WERI-Rb-1 (cell line): ENCODE results near the gene SMAD4.
"Not testable (repeated sequence)": the region's sequence is repeated elsewhere in the genome, so short reads cannot be mapped to it uniquely, and the experiment has no call there.

Source experiments
- DNase-seq: peaks from one replicate; pipeline ENCODE4 v3.0.0-alpha.2; 2020
- H3K27ac ChIP-seq: fragments of 250-450 bp; sonication (Bioruptor Pico); 2 replicates; pipeline ENCODE4 v1.5.1; 2020; ENCODE audit warnings: mild to moderate bottlenecking, moderate library complexity
- H3K27me3 ChIP-seq: fragments of 250-450 bp; sonication (Bioruptor Pico); 2 replicates; pipeline ENCODE4 v1.5.1; 2021; ENCODE audit warnings: mild to moderate bottlenecking, low read depth, moderate library complexity; ENCODE audit not compliant: insufficient read depth, severe bottlenecking
- H3K36me3 ChIP-seq: fragments of 250-450 bp; sonication (Bioruptor Pico); 2 replicates; pipeline ENCODE4 v1.5.1; 2020; ENCODE audit warnings: mild to moderate bottlenecking, moderate library complexity
- H3K4me3 ChIP-seq: 2 replicates; pipeline ENCODE4 v1.5.1; 2011; ENCODE audit warnings: low read depth, mild to moderate bottlenecking, control low read depth, low read length
- H3K9me3 ChIP-seq: fragments of 250-450 bp; sonication (Bioruptor Pico); 2 replicates; pipeline ENCODE4 v1.5.1; 2021; ENCODE audit warnings: mild to moderate bottlenecking, moderate library complexity; ENCODE audit not compliant: severe bottlenecking
- CTCF ChIP-seq: IDR thresholded peaks from 2 replicates; pipeline ENCODE4 v1.5.1; 2011; ENCODE audit warnings: low read depth, mild to moderate bottlenecking, control low read depth, inconsistent platforms, low read length

Gene SMAD4

DNA sequence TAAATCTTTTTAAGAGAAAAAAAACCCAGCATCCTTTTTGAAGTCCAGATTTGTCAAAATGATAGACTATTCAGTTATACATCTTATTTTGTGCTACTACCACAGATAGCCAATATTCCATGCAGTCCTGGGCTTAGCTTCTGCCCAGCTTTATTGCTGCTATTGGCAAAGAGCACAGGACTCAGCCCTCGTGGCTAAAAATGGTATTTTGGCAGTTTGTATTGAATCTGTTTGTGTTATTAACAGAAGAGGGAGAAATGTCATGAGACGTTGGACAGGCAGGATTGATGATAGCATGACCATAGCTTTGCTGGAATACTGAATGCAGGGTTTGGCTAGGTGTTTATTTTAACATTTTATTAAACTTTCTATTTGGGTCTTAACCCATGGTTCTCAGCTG lies 42.8 kb upstream of the SMAD4 start:
- Histone ChIP-seq H3K27me3 (no peaks in the 10 kb centered on the region), H3K4me3 (no peak overlapping the region), H3K9me3 (no peaks in the 10 kb centered on the region), H3K27ac (no peak overlapping the region), H3K36me3 (no peaks in the 10 kb centered on the region; the same call in 1 of the 2 replicates)
- no peak for DNase-seq
- no peak for TF ChIP-seq CTCF

DNA sequence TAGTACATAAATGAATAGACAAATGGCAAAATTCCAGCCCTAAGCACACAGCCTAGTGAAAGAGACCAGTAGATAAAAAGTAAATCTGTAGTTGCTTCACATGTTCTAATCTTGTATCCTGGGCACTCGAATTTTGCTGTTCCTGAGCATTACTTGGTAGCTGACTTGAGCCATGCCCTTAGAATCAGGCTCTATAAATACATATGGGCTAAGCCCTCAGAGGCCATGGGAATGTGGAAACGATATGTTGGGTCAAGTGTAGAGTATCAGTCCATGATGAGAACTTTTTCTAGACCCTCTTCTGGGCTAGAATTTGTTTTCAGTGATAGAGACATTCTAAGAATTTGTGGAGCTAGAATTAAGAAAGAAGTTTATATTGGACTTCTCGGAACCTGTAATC lies 40.3 kb upstream of the SMAD4 start:
- Histone ChIP-seq H3K27ac (no peak overlapping the region), H3K36me3 (no peaks in the 10 kb centered on the region), H3K4me3 (no peak overlapping the region), H3K27me3 (no peaks in the 10 kb centered on the region), H3K9me3 (no peaks in the 10 kb centered on the region)
- no peak for DNase-seq
- no peak for TF ChIP-seq CTCF

GRCh38 chr18:50992351-50992762 lies 37.7 kb upstream of the SMAD4 start:
- H3K9me3 ChIP-seq = no peaks in the 10 kb centered on the region
- H3K36me3 ChIP-seq = no peaks in the 10 kb centered on the region
- DNase-seq = no peak
- no peak for TF ChIP-seq CTCF
- H3K27me3 ChIP-seq = no peaks in the 10 kb centered on the region
- no peak overlapping the region for H3K4me3 ChIP-seq
- H3K27ac ChIP-seq = no peak overlapping the region

DNA sequence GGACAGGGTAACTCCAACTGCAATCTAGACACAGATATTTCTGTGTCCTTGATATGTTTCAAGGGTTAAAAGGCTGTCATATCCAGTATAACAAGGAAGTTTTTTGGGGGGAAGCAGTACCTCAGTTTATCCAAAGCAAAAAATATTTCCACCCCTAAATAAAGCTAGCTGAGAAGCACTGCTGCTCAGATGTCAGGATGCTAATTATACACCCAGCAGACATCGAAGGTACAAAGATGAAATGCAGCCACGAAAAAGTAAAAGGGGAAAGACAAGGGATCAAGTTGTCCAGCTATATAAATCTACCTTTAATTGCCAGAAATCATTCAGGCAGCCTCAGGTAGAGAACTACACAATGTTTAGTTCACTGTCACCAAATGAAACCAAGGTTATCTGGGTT lies 36.0 kb upstream of the SMAD4 start:
- Histone ChIP-seq H3K27ac (no peak overlapping the region), H3K4me3 (no peak overlapping the region), H3K36me3 (no peaks in the 10 kb centered on the region), H3K27me3 (no peaks in the 10 kb centered on the region), H3K9me3 (no peaks in the 10 kb centered on the region)
- no peak for DNase-seq
- TF ChIP-seq CTCF = no peak

GRCh38 chr18:51003174-51003573 lies 26.8 kb upstream of the SMAD4 start:
- DNase-seq, H3K27ac ChIP-seq, H3K27me3 ChIP-seq, H3K9me3 ChIP-seq, H3K36me3 ChIP-seq, H3K4me3 ChIP-seq: not testable (repeated sequence)

DNA sequence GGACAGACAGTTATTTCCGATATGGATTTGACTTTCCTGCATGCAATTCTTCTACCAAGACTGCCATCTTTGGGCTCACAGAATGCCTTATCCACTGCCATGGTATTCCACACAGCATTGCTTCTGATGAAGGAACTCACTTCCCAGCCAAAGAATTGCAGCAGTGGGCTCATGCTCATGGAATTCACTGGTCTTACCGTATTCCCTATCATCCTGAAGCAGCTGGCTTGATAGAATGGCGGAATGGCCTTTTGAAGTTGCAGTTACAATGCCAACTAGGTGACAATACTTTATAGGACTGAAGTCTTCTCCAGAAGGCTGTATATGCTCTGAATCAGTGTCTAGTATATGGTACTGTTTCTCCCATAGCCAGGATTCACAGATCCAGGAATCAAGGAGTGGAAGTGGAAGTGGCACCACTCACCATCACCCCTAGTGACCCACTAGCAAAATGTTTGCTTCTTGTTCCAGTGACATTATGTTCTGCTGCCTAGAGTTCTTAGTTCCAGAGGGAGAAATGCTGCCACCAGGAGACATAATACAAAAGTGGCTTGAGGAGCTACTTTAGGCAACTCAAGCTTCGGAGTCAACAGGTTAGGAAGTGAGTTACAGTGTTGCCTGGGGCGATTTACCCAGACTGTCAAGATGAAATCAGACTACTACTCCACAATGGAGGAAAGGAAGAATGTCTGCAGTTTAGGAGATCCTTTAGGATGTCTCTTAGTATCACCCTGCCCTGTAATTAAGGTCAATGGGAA lies 23.8 kb upstream of the SMAD4 start:
- Histone ChIP-seq H3K36me3 (no peaks in the 10 kb centered on the region), H3K27me3 (no peaks in the 10 kb centered on the region), H3K27ac (no peak overlapping the region), H3K9me3 (peaks cover 5% of the 10 kb centered on the region), H3K4me3 (no peak overlapping the region)
- TF ChIP-seq CTCF = no peak
- no peak for DNase-seq
